Measurements from ENCODE around the gene CFC1B.
"Not testable (repeated sequence)": the region's sequence is repeated elsewhere in the genome, so short reads cannot be mapped to it uniquely, and the experiment has no call there.

Gene CFC1B

DNA sequence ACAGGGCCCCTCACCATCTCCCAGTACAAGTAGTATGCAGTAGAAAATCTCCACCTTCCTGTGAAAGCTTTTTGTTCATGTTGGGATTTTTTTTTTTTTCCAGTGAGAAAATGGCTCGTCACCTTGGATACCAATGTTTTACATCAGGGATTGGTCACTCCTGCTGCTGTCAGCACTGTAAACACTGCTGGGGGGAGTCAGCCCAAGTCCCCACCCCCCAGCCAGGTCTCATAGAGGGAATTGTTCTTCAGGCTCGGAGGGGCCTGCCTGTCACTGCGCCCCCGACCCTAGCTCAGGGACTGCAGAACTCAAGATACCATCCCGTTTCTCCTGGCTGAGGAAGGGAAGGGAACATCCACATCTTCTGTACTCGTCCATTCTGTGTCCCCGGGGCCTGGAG lies at the start of gene CFC1B:
TSS of gene CFC1B (plus strand) at position 231 of the 400 bp plus-strand sequence. CDS start 263 bp downstream, outside the sequence.
- not testable (repeated sequence) for DNase-seq (ENCODE audit: low read depth in 2 of 2)

DNA sequence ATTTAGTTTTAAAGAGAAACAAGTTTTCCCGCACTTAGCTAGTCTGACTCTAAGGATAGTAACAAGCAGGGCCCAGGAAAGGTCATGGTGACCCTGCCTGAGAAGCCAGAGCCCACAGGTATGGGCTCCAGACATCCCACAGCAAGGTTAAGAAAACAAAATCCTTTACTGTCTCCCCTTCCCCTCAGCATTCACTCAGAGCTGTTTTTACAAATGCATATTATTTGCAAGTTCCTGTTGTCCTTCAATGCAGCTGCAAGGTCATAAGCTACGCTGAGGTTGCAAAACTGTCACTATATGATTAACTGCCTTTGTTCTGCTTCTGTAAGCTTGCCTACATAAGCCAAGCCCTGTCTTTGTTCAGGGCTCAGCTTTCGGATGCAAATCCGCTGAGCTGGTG lies 29.9 kb upstream of the CFC1B start:
- DNase-seq (ENCODE audit: low read depth in 2 of 2), result not testable (repeated sequence)

DNA sequence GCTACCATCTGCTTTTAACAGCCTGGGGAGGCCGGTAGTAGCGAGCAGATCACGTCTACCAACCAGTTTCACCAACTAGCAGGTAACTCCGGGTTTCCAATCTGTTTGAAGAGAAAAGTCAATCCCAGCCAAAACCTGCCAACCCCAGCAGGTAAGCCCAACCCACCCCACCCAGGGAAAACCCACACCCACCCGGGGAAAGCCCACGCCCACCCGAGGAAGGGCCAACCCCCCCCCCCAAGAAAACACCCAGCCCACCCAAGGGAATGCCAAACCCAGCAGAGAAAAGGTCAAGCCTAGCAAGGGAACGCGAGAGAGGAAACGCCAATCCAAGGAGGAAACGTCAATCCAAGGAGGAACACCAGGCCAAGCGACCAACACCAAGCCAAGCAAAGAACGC lies 11.8 kb upstream of the CFC1B start, which contains the start of gene POTEI:
TSS of gene POTEI (minus strand) at position 101 of the 400 bp plus-strand sequence. CDS start at position 8, 93 bp downstream.
- not testable (repeated sequence) for DNase-seq (ENCODE audit: low read depth in 2 of 2)

DNA sequence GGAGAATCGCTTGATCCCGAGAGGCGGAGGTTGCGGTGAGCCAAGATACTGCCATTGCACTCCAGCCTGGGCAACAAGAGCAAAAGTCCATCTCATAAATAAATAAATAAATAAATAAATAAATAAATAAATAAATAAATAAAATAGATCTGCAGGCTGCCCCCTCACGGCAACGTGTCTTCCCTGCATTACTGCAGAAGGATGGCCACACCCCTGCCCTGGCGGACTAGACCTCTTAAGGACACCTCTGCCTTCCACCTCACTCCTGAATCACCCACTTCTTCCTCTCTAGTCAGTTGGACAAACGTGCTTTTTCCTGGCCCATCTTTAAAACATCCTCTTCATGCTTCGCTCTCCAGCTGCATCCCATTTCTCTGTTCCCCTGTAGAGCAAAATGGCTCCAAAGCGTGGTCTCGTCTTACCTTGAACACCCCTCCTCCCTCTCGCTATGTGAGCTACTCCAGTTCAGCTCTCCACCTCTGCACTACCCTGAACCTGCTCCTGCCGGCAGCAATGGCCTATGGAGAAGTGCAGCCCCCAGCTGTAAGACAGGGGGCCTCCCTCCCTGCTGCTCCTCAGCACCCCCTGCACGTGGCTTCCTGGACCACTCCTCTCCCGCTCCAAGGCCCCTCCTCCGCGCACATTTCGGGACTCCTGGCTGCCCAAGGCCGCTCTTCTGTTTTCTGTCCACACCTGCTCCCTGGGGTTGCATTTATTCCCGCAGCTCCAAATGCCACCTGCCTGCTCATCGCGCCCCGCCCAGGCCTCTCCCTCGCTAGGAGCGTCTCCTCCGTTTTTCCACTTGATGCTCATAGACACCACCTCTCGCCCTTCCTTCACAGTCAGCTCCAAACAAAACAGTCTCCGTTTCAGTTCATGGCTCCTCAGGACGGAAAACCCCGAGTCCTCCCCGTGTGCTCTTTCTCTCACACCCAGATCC lies 9.9 kb upstream of the CFC1B start:
- DNase-seq (ENCODE audit: low read depth in 2 of 2), result not testable (repeated sequence)

DNA sequence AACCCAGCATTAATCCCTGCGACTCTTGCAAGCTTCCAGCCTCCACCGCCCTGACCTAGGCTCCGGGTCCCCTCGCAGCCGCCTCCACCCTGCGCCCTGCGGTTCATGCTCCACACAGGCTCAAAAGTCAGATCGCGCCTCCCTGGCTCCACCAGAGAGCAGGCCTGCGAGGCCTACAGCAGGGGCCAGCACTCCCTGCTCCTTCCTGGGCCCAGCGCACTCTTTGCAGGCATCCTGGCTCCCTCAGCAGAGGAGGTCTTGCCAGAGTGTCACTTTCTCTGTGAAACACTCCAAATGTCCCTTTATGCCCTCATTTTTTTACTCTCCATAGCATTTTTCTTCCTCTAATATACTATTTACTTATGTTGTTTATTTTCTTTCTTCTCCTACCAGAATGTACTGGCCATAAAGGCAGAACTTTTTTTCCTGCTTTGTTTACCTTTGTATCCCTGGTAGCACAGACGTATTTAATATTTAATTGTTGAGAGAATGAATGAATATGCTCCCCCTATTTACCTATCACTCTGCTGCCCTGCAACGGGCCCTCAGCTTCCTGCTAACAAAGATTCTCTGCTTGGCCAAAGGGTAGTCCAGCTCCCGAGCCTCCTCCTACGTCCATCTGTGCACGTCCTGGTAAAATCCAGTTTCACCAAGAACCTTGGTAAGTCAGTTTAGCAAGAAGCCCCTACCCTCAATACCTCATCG lies 9.1 kb upstream of the CFC1B start:
- not testable (repeated sequence) for DNase-seq (ENCODE audit: low read depth in 2 of 2)

DNA sequence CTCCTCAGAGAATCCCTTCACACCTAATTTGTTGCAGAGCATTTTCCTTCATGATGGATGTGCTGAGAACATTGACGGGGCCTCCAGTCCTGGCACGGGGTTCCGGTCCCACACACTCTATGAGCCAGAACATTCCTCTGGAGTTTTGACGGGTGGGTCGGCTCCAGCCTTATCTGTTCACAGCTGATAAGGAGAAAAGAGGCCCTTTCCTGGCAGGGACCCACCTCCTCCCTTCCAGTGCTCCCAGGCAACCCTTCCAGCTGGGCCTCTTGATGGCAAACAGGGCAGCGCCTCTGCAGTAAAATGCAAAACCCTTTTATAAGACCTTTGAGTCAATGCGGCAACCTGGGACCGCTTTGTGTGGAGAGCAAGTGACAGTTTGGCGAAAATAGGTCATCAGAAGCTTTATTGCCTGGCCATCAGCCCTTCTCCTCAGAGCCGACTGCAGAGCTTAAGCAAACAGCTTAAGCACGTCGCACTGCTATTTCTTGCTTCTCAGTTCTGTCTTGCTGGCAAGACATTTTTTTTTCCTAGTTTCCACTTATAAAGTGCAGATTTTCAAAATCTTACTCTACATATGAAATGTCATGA lies 2.4 kb upstream of the CFC1B start:
- not testable (repeated sequence) for DNase-seq (ENCODE audit: low read depth in 2 of 2)

DNA sequence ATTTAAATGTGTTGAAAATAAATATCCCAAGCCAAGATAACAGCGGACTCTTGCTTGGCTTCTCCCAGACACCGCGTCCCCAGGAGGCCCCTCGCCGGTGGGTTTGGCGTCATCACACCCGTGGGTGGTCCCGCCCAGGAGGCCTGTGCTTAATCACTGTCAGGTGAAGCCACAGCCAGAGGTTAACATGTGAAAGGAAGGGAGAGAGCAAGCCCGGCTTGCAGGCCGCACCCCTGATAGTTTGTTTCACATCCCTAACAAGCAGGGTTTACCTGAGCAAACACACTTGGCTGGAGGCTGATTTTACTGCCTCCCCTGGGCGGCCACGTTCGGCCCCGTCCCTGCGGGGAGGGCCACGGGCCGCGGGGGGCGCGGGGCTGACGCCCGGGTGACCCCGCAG lies 1.4 kb downstream of the CFC1B start:
- DNase-seq (ENCODE audit: low read depth in 2 of 2), result not testable (repeated sequence)

DNA sequence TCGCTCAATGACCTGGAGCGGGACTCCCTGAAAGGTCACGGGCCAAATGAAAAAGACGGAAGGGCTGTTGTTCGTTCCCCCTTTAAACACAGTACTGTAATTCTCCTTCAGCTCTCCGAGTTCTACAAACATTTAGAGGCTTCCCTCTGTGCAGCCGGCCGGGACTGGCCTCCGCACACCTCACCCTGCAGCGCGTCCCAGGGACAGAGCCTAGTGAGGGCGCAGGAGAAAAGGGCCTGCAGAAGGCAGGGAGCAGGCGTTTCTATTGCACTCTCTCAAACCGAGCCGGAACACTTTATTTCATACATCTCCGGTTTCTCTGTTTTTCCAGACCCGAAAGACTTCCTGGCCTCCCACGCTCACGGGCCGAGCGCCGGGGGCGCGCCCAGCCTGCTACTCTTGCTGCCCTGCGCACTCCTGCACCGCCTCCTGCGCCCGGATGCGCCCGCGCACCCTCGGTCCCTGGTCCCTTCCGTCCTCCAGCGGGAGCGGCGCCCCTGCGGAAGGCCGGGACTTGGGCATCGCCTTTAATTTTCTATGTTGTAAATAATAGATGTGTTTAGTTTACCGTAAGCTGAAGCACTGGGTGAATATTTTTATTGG lies 6.4 kb downstream of the CFC1B start:
- not testable (repeated sequence) for DNase-seq (ENCODE audit: low read depth in 2 of 2)

DNA sequence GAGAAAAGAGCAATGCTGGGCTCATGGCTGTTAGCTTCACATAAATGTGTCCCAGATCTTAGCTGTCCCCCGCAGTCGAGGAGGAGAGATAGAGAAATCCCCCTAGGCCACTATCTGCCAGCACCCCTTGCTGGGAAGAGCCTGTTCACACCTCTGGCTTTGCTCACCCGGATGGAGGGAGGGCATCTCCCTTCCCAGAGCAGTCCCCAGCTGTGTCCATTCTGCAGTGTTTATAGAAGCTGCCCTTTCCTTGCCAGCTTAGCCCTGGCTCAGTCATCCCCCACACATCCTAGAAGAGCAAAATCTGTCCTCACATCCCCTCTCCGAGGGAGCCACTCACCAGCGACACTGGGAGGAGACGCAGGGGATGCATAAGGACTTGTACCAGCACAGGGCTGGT lies 8.5 kb downstream of the CFC1B start:
- DNase-seq (ENCODE audit: low read depth in 2 of 2), result not testable (repeated sequence)

DNA sequence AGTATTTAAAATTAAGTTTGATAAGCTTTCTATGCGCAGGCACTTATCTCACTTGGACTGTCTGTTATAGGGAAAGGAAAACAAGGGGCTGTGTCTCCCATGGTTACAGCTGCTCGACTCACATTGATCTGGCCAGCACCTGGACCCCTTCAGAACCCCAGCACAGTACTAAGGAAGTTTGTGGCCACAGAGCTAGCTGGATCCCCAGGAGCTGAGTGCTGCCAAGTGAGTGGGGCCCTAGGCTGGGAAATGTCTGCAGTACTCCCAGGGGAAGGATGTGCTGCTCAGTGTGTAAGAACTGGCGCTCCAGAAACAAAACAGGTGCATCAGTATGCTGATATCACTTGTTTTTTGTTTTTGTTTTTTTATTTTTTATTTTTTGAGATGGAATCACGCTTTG lies 9.2 kb downstream of the CFC1B start:
- DNase-seq (ENCODE audit: low read depth in 2 of 2), result not testable (repeated sequence)

DNA sequence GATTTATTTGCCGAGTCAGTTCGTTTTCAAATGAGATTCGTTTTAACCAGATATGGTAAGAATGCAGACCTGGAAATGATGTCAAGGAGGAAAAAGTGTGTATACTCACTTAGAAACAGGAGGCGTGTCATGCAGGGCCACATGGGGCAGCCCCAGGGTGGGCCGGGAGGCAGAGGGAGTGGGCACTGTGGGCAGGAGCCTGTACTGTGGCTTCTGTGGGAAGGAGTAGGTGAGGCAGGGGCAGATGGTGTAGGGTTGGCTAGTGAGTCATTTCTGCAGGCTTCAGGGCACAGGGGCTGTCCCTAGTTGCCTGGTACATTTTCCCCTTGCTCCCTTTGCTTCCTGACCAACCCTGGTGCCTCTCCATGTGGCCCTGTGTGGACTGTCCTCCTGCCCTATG lies 10.2 kb downstream of the CFC1B start:
- DNase-seq (ENCODE audit: low read depth in 2 of 2), result not testable (repeated sequence)

DNA sequence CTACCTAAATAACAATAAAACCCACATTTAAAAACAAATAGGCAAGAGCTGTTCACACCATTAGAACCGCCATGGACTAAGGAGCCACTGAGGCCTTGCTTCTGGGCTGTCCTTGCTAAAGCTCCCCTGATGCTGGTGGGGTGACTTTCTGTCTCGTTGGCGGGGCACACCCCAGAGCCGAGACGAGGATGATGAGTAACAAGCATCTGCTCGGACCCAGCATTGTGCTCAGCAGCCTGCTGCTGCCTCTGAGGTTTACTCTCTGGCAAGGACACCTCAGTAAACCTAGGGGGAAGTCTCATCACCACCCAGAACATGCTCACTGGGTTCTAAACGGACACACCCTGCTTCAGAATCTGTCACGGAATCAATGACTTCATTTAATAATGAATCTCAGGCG lies 10.7 kb downstream of the CFC1B start:
- not testable (repeated sequence) for DNase-seq (ENCODE audit: low read depth in 2 of 2)

DNA sequence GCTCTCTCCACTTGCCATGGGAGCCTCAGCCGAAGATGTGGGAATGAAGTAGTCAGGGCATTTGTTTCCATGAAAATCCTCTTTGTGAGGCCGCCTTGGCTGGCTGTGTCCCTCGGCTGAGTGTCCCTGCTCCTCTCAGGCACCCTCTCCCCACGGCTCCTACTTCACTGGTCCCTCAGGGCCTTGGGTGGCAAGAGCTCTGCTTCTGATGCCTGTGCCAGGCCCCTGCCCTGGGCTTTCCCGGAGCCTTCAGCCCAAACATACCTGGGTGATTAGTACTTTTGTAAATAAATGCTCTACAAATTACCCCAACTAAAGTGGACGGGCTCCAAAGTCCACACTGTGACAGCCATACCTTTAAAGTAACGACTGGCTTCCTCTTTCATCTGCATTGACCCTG lies 15.6 kb downstream of the CFC1B start:
- not testable (repeated sequence) for DNase-seq (ENCODE audit: low read depth in 2 of 2)

DNA sequence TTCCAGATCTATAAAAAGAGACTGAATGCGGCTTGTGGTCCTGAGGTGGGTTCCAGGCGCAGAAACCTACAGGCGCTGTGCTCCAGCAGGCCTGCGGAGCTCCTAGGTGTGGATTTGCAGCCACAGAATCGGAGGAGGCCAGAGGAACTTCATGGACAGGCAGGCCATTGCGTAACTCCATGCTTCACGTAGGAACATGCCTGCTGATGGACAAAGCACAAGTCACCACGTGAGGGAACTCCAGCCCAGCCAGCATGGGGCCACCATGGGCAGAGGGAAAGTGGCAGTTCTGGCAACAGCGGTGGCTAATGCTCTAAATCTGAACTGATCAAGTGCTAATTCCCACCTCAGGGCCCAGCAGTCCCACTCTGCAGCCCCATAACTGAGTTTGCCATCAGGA lies 17.2 kb downstream of the CFC1B start:
- DNase-seq (ENCODE audit: low read depth in 2 of 2), result not testable (repeated sequence)

DNA sequence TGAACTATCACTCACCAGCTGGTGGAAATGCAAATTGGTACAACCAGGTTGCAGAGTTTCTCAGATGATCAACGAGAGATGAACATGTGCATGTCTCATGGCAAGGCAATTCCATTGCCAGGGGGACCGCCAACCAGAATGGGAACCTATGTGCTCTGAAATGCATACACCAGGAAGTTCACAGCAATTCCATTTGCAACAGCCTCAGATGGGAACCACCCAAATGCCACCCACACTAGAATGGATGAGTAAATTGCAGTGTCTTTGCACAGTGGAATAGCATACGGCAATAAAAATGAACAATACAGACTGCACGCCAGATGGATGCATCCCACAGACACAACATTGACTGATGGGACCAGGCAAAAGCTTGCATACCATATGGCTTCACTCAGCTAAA lies 21.8 kb downstream of the CFC1B start:
- DNase-seq (ENCODE audit: low read depth in 2 of 2), result not testable (repeated sequence)

DNA sequence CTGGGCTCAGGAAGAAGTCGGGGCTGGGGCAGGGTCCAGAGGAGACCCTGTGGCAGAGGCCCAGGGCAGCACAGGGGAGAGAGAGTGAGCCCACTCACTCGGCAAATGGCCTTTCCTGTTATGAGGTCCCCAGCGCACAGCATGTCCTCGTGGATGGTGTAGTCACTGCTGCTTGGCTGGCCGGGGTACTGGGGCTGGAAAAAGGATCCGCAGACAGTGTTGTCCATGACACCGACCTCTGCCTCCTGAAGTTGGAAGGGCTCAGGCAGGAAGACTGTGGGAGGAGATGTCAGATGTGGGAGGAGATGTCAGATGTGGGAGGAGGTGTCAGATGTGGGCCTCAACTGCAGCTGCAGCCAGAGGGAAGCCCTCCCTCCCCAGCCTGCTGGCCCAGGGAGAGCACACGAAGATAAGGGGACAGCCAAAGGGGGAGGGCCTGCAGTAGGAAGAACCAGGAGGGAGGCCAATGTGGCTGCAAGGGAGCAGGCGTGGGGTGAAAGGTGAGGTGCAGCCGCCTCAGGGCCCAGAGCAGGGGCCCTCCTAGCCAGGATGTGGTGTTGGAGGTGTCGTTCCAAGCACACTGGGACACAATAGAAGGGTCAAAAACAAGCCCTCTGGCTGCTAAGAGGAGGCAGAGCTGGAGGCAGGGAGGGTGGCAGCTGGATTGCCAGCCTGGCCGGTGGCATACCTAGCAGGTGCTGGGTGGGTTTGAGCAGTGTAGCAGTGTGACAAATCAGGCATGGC lies 22.9 kb downstream of the CFC1B start:
- not testable (repeated sequence) for DNase-seq (ENCODE audit: low read depth in 2 of 2)

DNA sequence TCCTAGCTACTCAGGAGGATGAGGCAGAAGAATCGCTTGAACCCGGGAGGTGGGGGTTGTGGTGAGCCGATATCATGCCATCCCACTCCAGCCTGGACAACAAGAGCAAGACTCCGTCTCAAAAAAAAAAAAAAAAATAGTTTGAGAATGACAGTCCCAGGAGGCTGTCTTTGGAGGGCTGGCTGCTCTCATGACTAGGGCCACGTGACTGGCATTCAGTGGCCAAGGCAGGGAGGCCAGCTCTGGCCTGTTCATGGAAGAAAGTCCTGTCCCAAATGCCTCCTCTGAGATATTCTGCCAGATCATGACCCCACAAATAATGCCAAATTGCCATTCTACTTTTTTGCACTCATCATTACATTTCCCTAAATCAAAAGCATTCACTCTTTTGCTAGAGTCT lies 24.0 kb downstream of the CFC1B start:
- not testable (repeated sequence) for DNase-seq (ENCODE audit: low read depth in 2 of 2)

DNA sequence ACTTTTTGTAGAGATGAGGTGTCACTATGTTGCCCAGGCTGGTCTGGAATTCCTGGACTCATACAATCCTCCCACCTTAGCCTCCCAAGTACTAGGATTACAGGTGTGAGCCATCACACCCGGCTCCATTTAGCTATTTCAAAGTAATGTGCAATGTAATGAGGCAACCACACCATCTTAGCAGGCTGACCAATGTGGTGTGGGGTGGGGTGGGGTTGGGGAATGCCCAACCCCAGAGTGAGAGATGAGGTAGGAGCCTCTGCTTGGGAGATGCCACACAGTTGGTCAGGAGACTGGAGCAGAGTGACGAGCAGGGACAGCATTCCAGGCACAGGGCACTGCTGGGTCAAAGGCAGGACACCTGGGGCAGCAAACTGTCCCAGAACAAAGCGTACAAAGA lies 27.4 kb downstream of the CFC1B start:
- not testable (repeated sequence) for DNase-seq (ENCODE audit: low read depth in 2 of 2)

DNA sequence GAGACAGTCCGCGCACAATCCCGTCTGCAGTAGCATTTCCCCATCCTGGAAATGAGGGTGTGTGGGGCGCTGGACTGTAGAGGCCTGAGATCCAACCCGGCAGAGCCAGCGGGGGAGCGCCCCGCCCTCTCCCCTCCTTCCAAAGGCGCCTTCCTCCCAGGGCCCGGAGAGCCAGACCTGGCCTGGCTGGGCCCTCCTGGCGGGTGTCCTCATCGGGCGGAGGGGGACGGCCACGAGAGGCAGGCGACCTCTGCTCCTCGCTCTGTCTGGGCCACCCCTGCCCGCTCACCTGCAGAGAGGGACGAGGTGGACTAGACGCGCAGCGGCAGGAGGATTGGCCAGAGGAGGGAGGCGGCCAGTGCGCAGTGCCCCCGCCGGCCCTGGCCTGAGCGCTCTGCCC lies 28.5 kb downstream of the CFC1B start:
- not testable (repeated sequence) for DNase-seq (ENCODE audit: low read depth in 2 of 2)

DNA sequence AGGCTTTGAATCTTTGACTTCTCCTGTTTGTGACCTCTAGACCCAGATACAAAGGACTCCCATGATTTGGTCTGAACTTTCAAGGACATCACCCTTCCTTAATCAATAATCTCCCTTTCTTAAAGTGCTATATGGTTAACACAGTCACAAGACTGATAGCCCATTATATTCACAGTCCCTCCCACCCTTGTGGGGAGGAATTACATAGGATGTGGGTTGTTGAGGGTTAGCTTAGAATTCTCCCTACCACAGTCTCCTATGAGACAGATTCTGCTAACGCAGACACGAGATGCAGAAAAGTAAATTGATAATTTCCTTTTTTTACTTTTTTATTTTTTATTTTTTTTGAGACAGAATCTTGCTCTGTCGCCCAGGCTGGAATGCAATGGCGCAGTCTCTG lies 33.2 kb downstream of the CFC1B start:
- DNase-seq (ENCODE audit: low read depth in 2 of 2), result not testable (repeated sequence)

DNA sequence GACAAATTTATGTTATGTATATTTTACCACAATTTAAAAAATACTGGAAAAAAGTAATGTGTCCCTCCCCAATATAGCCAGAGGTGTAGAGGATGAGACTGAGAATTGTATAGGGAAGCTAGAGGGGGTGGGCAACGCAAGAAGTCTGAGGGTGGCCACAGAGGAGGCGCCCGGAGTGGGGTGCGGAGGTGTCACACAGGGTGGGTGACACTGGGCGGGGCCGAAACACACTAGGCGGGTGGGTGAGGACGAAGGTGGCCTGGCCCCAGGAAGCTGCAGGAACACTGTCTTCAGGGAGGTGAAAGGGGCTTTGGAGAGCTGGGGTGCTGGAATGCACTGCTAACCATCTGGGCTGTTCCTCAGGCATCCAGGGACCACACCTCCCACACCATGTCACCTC lies 35.4 kb downstream of the CFC1B start:
- DNase-seq (ENCODE audit: low read depth in 2 of 2), result not testable (repeated sequence)

Measured in stimulated activated CD8-positive, alpha-beta memory T cell treated with anti-CD3 and anti-CD28 coated beads, Interleukin-2, amount 100 ng/mL, for 48 hours (primary cell).